Rectal smooth muscle tissue (tissue), 1 donor: Measurements from ENCODE around the gene NCBP2L.

Experiments
- H3K27ac ChIP-seq: one replicate; pipeline ENCODE4 v1.7.0; 2013; ENCODE audit warnings: low read depth, low read length, inconsistent platforms
- H3K27me3 ChIP-seq: one replicate; pipeline ENCODE4 v1.7.0; 2013; ENCODE audit warnings: low read length; ENCODE audit not compliant: control insufficient read depth, insufficient read depth
- H3K36me3 ChIP-seq: one replicate; pipeline ENCODE4 v1.7.0; 2013; ENCODE audit warnings: low read length; ENCODE audit not compliant: control insufficient read depth, insufficient read depth
- H3K4me1 ChIP-seq: one replicate; pipeline ENCODE4 v1.7.0; 2013; ENCODE audit warnings: low read length; ENCODE audit not compliant: control insufficient read depth, insufficient read depth
- H3K4me3 ChIP-seq: one replicate; pipeline ENCODE4 v1.7.0; 2013; ENCODE audit warnings: low read length
- H3K9ac ChIP-seq: one replicate; pipeline ENCODE4 v1.7.0; 2013; ENCODE audit warnings: low read length

The NCBP2L gene

GRCh38 chrX:107758231-107758766 is 19.2 kb upstream of the NCBP2L start:
- Histone ChIP-seq H3K27ac (no peak overlapping the region), H3K4me3 (no peak overlapping the region), H3K4me1 (no peaks in the 10 kb centered on the region), H3K36me3 (no peaks in the 10 kb centered on the region), H3K9ac (no peak overlapping the region), H3K27me3 (no peaks in the 10 kb centered on the region)

DNA sequence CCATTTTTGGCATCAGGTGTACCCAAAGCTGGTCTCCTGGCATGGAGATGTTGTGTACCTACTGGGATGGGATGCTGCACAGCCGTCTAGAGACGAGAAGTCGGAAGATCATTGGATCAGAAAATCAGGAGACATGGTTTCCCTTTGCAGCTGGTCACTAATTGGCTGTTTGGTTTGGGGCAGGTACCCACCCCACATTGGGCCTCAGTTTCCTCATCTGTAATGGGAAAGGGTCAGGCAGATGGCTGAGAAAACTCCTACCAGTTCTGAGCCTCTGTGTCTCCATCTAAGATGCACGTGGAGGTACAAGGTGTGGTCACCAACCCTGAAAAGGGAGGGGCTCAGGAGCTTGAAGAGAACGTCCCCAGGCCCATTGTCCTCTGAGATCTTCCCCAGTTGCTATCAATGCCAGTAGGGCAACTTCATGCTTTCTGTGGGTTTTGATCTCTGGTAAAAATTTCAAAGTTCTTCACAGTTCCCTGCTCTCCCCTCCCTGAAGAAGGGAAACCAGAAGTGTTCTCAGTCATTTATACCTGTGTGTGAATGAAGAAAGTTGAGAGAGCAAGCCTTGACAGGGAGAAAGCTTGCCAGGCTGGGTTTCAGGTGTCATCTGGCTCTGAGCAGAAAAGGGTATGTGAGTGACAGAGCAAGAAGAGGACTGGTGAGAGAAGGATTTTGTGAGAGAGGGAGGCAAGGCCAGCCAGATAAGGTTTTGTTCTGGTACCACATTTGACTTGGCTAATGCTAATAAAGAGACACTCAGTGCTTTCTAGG is 17.0 kb upstream of the NCBP2L start:
- H3K9ac ChIP-seq = no peak overlapping the region
- no peaks in the 10 kb centered on the region for H3K4me1 ChIP-seq
- H3K4me3 ChIP-seq = no peak overlapping the region
- H3K36me3 ChIP-seq = no peaks in the 10 kb centered on the region
- no peaks in the 10 kb centered on the region for H3K27me3 ChIP-seq
- H3K27ac ChIP-seq = no peak overlapping the region

GRCh38 chrX:107763647-107764046 is 13.9 kb upstream of the NCBP2L start:
- Histone ChIP-seq H3K4me1 (no peaks in the 10 kb centered on the region), H3K27me3 (peaks cover 8% of the 10 kb centered on the region), H3K27ac (no peak overlapping the region), H3K36me3 (no peaks in the 10 kb centered on the region), H3K9ac (no peak overlapping the region), H3K4me3 (no peak overlapping the region)

GRCh38 chrX:107764845-107765608 is 12.5 kb upstream of the NCBP2L start:
- H3K4me3 ChIP-seq = no peak overlapping the region

DNA sequence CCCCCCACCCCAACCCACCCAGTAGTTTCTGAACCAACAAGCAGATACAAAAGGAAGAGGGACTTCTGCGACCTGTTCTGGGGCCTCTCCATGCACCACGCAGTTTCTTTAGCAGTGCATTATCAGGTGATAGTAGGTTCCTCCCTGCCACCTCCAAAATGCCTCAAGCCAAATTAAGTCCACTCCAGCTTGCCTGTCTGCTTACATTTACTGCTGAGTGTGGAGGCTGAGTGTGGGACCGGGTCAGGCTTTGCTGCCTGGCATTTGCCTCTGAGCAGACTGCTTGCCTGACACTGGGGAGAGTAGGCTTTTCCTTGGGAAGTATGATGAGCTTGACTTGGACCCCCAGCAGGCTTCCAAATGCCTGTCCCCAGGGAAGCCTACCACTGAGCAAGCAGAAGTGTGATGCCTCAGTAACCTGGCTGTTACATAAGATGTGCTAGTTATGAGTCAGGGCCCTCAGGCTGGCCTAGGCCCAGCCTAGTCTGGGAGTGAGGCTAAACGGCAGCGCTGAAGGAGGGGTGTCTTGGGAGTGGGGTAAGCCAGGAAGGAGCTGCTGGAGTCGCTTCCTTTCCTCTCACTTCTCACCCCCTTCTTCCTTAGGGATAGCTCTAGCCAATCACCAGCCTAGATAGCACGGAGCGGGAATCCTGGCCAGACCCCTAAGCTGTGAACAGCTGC is 10.9 kb upstream of the NCBP2L start:
- no peak overlapping the region for H3K9ac ChIP-seq
- H3K4me3 ChIP-seq = no peak overlapping the region
- peaks cover 8% of the 10 kb centered on the region for H3K27me3 ChIP-seq
- no peaks in the 10 kb centered on the region for H3K4me1 ChIP-seq
- H3K27ac ChIP-seq = no peak overlapping the region
- H3K36me3 ChIP-seq = no peaks in the 10 kb centered on the region

More at GRCh38 chrX:107764845-107765608, 12.5 kb upstream of the NCBP2L start:
- Histone ChIP-seq H3K27me3 (peaks cover 8% of the 10 kb centered on the region), H3K36me3 (no peaks in the 10 kb centered on the region), H3K9ac (no peak overlapping the region), H3K4me1 (no peaks in the 10 kb centered on the region), H3K27ac (no peak overlapping the region)

DNA sequence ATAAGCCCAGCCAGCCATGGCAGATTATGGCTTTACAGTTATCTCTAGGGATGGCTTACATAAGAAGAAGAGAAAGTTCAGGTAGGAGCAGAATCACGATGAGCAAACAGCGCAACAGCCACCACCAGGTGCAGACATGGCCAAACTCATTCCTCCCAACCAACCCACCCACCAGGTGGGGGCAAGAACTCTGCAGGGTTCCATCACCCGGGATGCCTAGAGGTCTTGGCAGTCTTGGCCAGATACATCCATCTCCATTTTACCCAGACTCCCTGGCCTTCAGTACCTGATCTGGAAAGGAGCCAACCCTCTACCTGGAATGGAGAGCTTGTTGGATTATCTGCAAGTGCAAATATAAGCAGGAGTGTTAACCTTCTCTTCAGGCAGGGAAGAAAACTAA is 9.5 kb upstream of the NCBP2L start:
- peaks cover 8% of the 10 kb centered on the region for H3K27me3 ChIP-seq
- no peaks in the 10 kb centered on the region for H3K4me1 ChIP-seq
- no peaks in the 10 kb centered on the region for H3K36me3 ChIP-seq
- H3K9ac ChIP-seq = no peak overlapping the region
- no peak overlapping the region for H3K27ac ChIP-seq
- H3K4me3 ChIP-seq = no peak overlapping the region

DNA sequence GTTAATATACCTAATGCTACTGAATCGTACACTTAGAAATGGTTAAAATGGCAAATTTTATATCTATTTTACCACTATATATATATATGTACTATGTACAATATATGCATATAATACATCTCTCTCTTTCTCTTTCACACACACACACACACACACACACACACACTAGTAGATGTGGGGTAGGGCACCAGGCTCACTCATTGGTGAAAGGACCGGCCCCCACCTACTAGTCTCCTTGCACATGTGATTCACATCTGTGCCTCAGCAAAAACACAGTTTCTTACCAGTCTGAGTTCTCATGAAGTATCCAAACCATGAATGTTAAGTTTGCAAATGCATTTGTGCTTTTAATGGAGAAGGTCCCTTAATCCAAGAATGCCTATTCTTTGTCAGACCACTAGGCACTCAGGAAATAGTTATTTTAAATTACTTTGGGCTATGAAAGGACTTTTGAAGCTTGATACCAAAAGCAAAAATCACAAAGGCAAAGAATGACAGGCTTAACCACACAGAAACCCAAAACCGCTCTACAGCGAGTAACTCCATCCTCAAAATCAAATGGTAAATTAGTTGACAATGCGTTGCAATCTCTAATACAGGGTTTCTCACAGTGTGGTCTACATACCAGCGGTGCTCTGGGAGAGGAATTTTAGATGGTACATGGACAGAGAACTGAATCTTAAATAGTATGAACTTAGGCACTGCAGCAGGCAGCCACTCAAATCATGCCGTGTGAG is 7.8 kb upstream of the NCBP2L start:
- Histone ChIP-seq H3K27me3 (peaks cover 14% of the 10 kb centered on the region), H3K27ac (no peak overlapping the region), H3K9ac (no peak overlapping the region), H3K36me3 (no peaks in the 10 kb centered on the region), H3K4me3 (no peak overlapping the region), H3K4me1 (peaks cover under 1% of the 10 kb centered on the region)

GRCh38 chrX:107773206-107773605 is 4.3 kb upstream of the NCBP2L start:
- Histone ChIP-seq H3K36me3 (no peaks in the 10 kb centered on the region), H3K4me1 (peaks cover 5% of the 10 kb centered on the region), H3K27ac (no peak overlapping the region), H3K27me3 (peaks cover 13% of the 10 kb centered on the region), H3K4me3 (no peak overlapping the region), H3K9ac (no peak overlapping the region)

- no peaks in the 10 kb centered on the region for H3K36me3 ChIP-seq
- peaks cover 5% of the 10 kb centered on the region for H3K4me1 ChIP-seq
- peaks cover 10% of the 10 kb centered on the region for H3K27me3 ChIP-seq
- H3K4me3 ChIP-seq = peak overlapping the region; percentile 24
- no peak overlapping the region for H3K27ac ChIP-seq
- H3K9ac ChIP-seq = no peak overlapping the region
Observed at GRCh38 chrX:107773906-107774435, 3.6 kb upstream of the NCBP2L start.

- peaks cover 10% of the 10 kb centered on the region for H3K27me3 ChIP-seq
- peaks cover 5% of the 10 kb centered on the region for H3K4me1 ChIP-seq
- peak overlapping the region; percentile 74 for H3K4me3 ChIP-seq
- H3K27ac ChIP-seq = peak overlapping the region; percentile 68
- H3K9ac ChIP-seq = peak overlapping the region; percentile 73
- H3K36me3 ChIP-seq = no peaks in the 10 kb centered on the region
Observed at GRCh38 chrX:107775000-107775733, 2.4 kb upstream of the NCBP2L start.
